Measurements from ENCODE around the gene RUBCN.

Gene RUBCN

DNA sequence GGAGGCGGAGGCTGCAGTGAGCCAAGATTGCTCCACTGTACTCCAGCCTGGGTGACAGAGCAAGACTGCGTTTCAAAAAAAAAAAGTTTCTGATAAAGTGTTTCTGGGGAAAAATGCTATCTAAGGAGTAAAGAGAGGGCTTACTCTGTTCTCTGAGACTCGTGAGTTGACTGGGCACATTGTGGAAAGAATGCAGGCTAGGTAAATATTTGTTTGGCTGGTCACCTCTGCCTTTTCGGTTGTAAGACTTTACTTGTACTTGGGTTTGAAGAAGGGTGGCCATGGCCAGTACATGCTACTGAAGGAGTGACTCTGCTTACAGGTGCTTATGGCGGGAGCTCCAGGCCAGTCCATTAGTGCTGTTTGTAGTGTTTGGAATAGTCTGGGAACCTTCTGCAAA lies 68.7 kb downstream of the RUBCN start:
- TF ChIP-seq TCF12 (IDR thresholded peaks at IDR 0.05; ENCODE audit: low read depth) (no peak), EP300 (IDR thresholded peaks at IDR 0.05; ENCODE audit: borderline replicate concordance) (no peak), TAF1 (IDR thresholded peaks at IDR 0.05; ENCODE audit: low read depth) (no peak), CEBPB (IDR thresholded peaks at IDR 0.05) (no peak), TEAD4 (IDR thresholded peaks at IDR 0.05) (no peak), CREB1 (IDR thresholded peaks at IDR 0.05; ENCODE audit: low read depth) (no peak), NFIC (IDR thresholded peaks at IDR 0.05) (no peak), ZBTB7A (IDR thresholded peaks at IDR 0.05; ENCODE audit: low read depth) (no peak), RAD21 (IDR thresholded peaks at IDR 0.05; ENCODE audit: low read depth) (no peak), EGR1 (IDR thresholded peaks at IDR 0.05) (no peak)
- TF ChIP-seq, protein P1, sequence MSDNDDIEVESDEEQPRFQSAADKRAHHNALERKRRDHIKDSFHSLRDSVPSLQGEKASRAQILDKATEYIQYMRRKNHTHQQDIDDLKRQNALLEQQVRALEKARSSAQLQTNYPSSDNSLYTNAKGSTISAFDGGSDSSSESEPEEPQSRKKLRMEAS (IDR thresholded peaks at IDR 0.05): no peak

DNA sequence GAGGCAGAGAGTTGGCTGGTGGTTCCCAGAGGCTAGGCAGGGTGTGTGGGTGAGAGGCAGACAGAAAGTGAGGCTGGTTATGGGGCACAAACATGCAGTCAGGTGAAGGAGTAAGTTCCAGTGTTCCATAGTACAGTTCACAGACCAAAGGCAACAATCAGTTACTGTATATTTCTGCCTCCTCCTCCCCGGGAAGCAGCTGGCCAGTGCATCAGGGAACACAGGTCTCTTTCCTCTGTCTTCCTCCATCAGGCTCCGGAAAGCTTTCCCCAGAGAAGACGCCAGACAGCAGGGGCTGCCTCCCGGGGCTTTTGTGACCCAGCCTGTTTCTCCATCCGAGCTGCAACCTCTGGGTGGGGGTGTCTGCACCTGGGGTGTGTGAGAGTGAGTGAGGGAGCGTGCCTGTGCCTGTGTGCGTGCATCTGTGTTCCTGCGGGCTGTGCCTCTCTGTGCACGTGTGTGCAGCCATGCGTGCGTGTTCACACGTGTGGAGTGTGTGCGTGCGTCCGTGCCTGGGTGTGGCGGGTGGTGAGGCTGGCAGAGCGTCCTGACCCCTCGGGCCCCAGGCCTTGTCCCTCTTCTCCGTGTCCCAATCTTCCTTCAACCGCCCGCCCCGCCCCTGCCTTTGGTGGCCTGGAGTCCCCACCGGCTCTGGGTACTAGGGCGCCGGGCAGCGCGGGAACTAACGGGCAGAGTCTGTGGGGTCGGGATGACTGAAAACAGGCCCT lies 72.1 kb downstream of the RUBCN start:
- TF ChIP-seq, protein P1 (IDR thresholded peaks at IDR 0.05): peak; percentile 60; the same call in 1 of the 2 replicates

DNA sequence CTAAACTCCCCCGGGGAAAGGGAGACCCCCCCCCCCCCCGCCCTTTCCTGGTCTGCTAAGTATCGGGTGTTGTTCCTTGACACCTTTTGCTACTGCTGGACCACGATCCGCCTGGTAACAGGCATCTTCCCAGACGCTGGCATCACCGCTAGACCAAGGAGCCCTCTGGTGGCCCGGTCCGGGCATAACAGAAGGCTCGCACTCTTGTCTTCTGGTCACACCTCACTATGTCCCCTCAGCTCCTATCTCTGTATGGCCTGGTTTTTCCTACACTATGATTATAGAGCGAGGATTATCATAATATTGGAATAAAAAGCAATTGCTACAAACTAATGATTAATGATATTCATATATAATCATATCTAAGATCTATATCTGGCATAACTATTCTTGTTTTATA lies 104.7 kb downstream of the RUBCN start:
- peak; percentile 28; the same call in 1 of the 2 replicates for TF ChIP-seq RAD21 (IDR thresholded peaks at IDR 0.05; ENCODE audit: low read depth)

DNA sequence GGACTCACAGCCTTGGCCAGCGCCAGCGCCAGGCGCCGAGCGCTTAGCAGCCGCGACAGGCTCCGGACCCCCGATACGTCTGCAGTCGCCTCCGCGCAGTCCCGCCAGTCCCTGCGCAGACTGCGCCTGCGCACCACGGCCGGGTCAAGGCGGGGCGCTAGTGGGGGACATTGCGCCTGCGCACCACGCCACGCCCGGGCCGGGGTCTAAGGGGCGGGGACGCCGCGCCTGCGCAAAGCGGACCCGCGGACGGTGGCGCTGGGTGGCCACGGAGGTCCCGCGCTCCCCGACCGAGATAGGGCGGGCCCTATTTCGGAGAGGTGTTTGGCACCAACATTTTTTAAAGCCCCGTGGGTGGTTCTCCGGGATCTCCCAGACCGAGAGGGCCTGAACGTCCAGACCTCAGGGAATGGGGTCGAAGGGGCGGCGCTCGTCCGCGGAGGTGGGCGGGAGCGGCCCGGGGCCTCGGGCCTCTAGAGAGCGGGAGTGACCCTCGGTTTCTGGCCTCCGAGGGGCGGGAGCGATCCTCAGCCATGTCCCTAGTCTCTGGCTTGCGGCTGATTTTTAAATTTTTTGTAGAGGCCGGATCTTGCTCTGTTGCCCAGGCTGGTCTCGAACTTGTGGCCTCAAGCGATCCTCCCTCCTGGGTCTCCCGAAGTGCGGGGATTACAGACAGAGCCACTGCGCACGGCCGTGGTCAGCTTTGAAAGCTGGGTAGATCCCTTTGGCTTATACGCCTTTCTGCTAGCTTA lies 108.8 kb downstream of the RUBCN start:
- TF ChIP-seq, protein P1 (IDR thresholded peaks at IDR 0.05): peak; percentile 33
- TF ChIP-seq ZBTB7A (IDR thresholded peaks at IDR 0.05; ENCODE audit: low read depth) (peak; percentile 84; the same call in 1 of the 2 replicates), EGR1 (IDR thresholded peaks at IDR 0.05) (0 out of 2 replicates have a peak, but pooled peaks have one; percentile 9), TAF1 (IDR thresholded peaks at IDR 0.05; ENCODE audit: low read depth) (peak; percentile 75)

DNA sequence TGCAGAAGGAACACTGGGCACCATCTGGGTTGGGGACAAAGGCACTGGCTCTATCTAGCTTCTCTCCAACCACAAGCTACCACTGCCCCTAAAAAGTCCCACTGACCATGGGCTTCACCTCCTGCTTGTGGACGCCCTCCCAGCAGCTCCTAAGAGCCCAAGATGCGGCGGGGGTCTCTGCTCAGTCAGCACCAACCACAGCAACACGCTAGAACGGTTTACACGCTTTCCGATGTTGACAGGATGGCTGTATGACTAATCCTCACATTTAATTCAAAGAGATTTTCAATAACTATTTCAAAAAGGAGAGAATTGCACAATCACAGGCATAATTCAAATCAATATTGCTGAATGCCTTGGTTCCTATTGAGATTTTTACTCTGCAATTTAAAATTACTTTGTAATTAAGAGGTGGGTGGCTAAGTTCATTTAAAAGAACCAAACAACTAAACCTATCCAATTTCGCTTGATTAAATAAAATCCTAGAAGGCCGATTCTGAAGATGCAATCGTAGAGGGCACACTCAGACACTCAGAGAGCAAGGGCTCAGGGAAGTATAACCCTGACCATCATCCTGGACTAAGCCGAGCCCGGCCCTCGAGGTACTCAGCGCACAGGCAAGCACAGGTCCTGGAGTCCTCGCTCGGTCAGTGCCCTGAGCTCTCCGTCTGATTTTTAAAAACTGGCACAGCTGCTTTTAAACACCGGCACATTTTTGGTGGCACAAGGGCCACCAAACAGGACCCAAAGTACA lies 110.1 kb downstream of the RUBCN start:
- peak; percentile 29; the same call in 1 of the 2 replicates for TF ChIP-seq CEBPB (IDR thresholded peaks at IDR 0.05)

Data from Ishikawa (cell line).